Neural crest cell (in vitro differentiated cells): ENCODE data around the gene DAP. TPM values are rescaled to one million over a fixed set of nuclear protein-coding genes. Genes with fewer than 3 reads are reported as not detected.
A peak's percentile ranks its signal among the peaks of the same experiment; 100 is the strongest.

ENCODE experiments used
- DNase-seq: peaks from one replicate; pipeline ENCODE4 v3.0.0; 2021; ENCODE audit warnings: low read depth, mixed read lengths, low spot score
- H3K27ac Mint-ChIP-seq: one replicate; pipeline ENCODE4 v1.8.0; 2021; ENCODE audit warnings: mild to moderate bottlenecking, mixed read lengths; ENCODE audit not compliant: unreplicated experiment
- H3K27me3 Mint-ChIP-seq: 2 replicates; pipeline ENCODE4 v1.8.0; 2021; ENCODE audit warnings: low read depth, mild to moderate bottlenecking, mixed read lengths
- H3K36me3 Mint-ChIP-seq: 2 replicates; pipeline ENCODE4 v1.8.0; 2021; ENCODE audit warnings: low read depth, mild to moderate bottlenecking, mixed read lengths
- H3K4me1 Mint-ChIP-seq: 2 replicates; pipeline ENCODE4 v1.8.0; 2021; ENCODE audit warnings: mixed read lengths
- H3K4me3 Mint-ChIP-seq: one replicate; pipeline ENCODE4 v1.8.0; 2021; ENCODE audit warnings: mild to moderate bottlenecking, mixed read lengths
- H3K9me3 Mint-ChIP-seq: 2 replicates; pipeline ENCODE4 v1.8.0; 2021; ENCODE audit warnings: mixed read lengths
- total RNA-seq: library from RNA; stranded (reverse); gene quantifications from 2 replicates; pipeline ENCODE4 v1.2.1, GENCODE V29; 2021
- TF ChIP-seq, protein P1 (sequence below): fragments of 200-600 bp; sonication (generic); conservative IDR thresholded peaks from 2 replicates; pipeline ENCODE4 v1.5.0; 2021; ENCODE audit warnings: antibody characterized with exemption, mild to moderate bottlenecking

The DAP gene
- total RNA-seq, 1 donor from 2014 or later = 107 TPM

DNA sequence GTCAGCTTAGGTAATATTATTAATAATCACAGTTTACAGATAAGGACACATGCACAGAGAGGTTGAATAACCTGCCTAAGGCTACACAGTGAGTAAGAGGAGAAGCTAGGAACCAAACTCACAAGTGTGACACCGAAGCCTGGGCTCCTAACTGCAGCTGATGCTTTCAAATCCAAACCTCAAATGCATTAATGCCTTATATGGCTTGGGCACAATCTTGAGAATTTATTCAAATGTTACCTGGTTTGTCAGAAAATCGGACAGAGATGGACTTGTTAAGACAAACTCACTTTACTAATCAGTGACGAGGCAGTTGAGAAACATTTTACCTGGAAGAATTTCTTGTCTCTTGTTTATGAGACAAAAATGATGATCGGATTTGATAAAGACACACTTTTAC is 54.7 kb downstream of the DAP start:
- H3K36me3 Mint-ChIP-seq = peaks cover 3% of the 10 kb centered on the region
- DNase-seq = no peak
- no peak overlapping the region for H3K27ac Mint-ChIP-seq
- H3K4me3 Mint-ChIP-seq = no peak overlapping the region
- no peaks in the 10 kb centered on the region for H3K27me3 Mint-ChIP-seq
- H3K9me3 Mint-ChIP-seq = no peaks in the 10 kb centered on the region
- TF ChIP-seq, protein P1, sequence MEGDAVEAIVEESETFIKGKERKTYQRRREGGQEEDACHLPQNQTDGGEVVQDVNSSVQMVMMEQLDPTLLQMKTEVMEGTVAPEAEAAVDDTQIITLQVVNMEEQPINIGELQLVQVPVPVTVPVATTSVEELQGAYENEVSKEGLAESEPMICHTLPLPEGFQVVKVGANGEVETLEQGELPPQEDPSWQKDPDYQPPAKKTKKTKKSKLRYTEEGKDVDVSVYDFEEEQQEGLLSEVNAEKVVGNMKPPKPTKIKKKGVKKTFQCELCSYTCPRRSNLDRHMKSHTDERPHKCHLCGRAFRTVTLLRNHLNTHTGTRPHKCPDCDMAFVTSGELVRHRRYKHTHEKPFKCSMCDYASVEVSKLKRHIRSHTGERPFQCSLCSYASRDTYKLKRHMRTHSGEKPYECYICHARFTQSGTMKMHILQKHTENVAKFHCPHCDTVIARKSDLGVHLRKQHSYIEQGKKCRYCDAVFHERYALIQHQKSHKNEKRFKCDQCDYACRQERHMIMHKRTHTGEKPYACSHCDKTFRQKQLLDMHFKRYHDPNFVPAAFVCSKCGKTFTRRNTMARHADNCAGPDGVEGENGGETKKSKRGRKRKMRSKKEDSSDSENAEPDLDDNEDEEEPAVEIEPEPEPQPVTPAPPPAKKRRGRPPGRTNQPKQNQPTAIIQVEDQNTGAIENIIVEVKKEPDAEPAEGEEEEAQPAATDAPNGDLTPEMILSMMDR = no peak
- no peaks in the 10 kb centered on the region for H3K4me1 Mint-ChIP-seq

DNA sequence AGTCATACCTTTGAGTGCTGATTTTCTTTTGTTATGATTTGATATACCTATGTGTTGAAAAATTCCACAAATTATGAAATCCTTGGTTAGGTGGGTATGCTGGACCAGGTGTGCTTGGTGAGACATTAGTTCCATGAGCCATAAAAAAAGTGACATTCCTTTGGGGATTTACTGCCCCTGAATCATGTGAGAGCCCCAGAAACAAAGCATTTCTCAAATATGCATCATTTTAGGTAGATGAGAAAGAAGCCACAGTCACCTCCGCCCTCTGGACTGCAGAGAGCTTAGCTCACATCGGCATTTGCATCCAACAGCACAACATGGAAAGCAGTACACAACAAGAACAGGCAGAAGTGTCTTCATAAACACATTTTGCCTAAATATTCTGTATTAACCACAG is 55.3 kb downstream of the DAP start:
- Mint-ChIP-seq H3K27me3 (no peaks in the 10 kb centered on the region), H3K4me1 (no peaks in the 10 kb centered on the region), H3K4me3 (no peak overlapping the region), H3K27ac (no peak overlapping the region), H3K9me3 (no peaks in the 10 kb centered on the region), H3K36me3 (peaks cover 3% of the 10 kb centered on the region)
- no peak for DNase-seq
- TF ChIP-seq, protein P1 = no peak

DNA sequence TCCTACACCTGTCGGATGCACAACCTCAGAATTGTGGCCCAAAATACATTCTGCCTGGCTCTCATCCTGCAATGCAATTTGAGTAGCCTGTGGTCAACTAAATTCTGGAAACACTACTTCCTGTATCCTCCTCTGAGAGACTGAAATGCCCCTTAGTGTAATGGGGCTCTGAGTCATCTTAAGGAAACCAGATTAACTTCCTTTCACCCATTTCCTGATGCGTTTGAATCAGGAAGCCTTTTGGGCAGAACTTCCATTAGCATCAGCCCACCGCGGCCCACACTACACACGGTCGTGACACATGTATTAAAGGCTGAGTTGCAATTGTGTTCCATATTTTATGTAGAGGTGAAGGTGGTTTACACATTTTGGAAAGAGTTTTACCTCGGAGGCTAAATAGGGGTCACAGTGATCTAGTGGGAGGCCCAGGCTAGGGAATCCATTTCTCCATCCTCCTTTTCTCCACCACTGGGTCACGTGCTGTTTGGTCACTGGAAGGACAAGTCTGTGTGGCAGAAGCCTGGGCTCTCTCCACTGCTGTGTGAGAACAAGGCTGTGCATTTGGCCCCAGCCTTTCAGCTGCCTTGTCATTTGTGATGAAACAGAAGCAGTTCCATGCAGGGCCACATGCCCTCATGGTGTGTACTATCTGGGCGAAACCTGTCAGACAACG is 55.9 kb downstream of the DAP start:
- no peak overlapping the region for H3K4me3 Mint-ChIP-seq
- no peaks in the 10 kb centered on the region for H3K27me3 Mint-ChIP-seq
- H3K9me3 Mint-ChIP-seq = no peaks in the 10 kb centered on the region
- H3K4me1 Mint-ChIP-seq = peaks cover 3% of the 10 kb centered on the region
- no peak for DNase-seq
- TF ChIP-seq, protein P1 = no peak
- H3K27ac Mint-ChIP-seq = no peak overlapping the region
- H3K36me3 Mint-ChIP-seq = peaks cover 3% of the 10 kb centered on the region

DNA sequence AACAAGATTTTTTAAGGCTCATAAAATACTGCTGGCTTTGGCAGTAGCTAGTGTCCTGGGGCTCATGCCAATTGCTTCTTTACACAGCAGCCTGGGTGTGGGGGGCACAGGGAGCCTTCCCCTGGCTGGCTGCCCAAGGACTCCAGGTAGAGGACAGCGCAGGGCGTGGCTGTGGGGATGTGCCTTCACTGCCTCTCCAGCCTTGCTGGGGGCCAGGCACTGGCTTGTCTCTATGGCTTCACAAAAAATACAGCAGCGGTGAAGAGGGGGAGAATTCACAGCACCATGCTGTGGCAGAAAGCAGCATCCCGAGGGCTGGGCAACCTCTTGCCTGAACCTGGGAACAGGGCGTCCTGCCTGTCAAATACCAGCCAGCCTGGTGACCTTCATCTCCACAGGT is 57.4 kb downstream of the DAP start:
- Mint-ChIP-seq H3K4me3 (no peak overlapping the region), H3K9me3 (no peaks in the 10 kb centered on the region), H3K27me3 (no peaks in the 10 kb centered on the region), H3K36me3 (peaks cover 3% of the 10 kb centered on the region), H3K27ac (peak overlapping the region; percentile 77), H3K4me1 (peaks cover 13% of the 10 kb centered on the region)
- DNase-seq = no peak
- TF ChIP-seq, protein P1 = no peak

DNA sequence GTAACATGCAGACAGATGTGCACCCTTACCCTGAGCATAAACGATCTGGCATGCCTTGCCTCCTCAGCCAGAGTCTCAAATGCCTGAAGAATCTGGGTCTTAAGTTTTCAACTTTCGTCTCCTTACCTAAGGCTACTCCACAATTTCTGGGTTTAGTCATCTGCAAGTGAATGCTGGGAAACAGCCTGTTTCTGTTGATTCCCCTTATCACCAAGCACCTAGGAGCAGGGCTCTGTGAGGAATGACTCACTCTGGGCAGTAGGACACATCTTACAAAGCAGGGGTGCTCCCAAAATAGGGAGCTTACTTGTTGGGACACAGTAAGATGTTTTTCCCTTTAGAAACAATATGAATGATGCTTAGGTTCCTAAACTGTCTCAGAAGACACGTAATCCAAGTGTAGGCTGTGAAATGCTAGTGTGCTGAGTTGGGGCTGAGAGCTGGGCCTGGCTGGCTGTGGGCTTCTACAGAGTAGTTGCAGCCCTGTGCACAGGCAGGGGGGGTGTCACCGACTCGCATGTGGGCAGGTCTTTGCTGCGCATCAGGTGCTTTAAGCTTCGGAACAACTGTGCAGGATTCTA is 58.0 kb downstream of the DAP start:
- no peaks in the 10 kb centered on the region for H3K27me3 Mint-ChIP-seq
- TF ChIP-seq, protein P1 = no peak
- no peaks in the 10 kb centered on the region for H3K9me3 Mint-ChIP-seq
- no peak for DNase-seq
- peaks cover 13% of the 10 kb centered on the region for H3K4me1 Mint-ChIP-seq
- H3K27ac Mint-ChIP-seq = no peak overlapping the region
- no peak overlapping the region for H3K4me3 Mint-ChIP-seq
- H3K36me3 Mint-ChIP-seq = peaks cover 3% of the 10 kb centered on the region
